GM12874 (cell line): ENCODE measurements around the gene SEMA6D.

ENCODE experiments used
- CTCF ChIP-seq: IDR thresholded peaks from 2 replicates; pipeline ENCODE4 v1.5.1; 2011; ENCODE audit warnings: low read depth, mild to moderate bottlenecking, control low read depth, low read length, moderate library complexity; ENCODE audit not compliant: insufficient read depth

SEMA6D gene

GRCh38 chr15:47802216-47802615, 84.9 kb downstream of the SEMA6D start:
- TF ChIP-seq CTCF: no peak

- TF ChIP-seq CTCF: no peak
Measured at GRCh38 chr15:47803767-47804166, 86.5 kb downstream of the SEMA6D start.

- TF ChIP-seq CTCF: no peak
Measured at GRCh38 chr15:47804733-47805132, 87.4 kb downstream of the SEMA6D start.

GRCh38 chr15:47806008-47806407, 88.7 kb downstream of the SEMA6D start:
- TF ChIP-seq CTCF: no peak

- no peak for TF ChIP-seq CTCF
Measured at GRCh38 chr15:47811172-47811571, 93.9 kb downstream of the SEMA6D start.

GRCh38 chr15:47812470-47812999, 95.2 kb downstream of the SEMA6D start:
- no peak for TF ChIP-seq CTCF

- TF ChIP-seq CTCF: no peak
Measured at GRCh38 chr15:47813748-47814384, 96.6 kb downstream of the SEMA6D start.

- no peak for TF ChIP-seq CTCF
Measured at GRCh38 chr15:47814620-47815019, 97.3 kb downstream of the SEMA6D start.
